HTR-8/SVneo (cell line): ENCODE measurements around the gene CASQ2.

Experiments used
- DNase-seq: peaks from one replicate; pipeline ENCODE4 v3.0.0; 2011; ENCODE audit warnings: low spot score, mixed read lengths; ENCODE audit not compliant: insufficient read length
- FAIRE-seq: peaks from 2 replicates; lab custom pipeline; 2011; peaks lifted over from hg19 to GRCh38; lab: Jason Lieb, UNC

Gene CASQ2

GRCh38 chr1:115705085-115705951 is 63.2 kb downstream of the CASQ2 start:
- no peak for DNase-seq
- FAIRE-seq = no peak

- no peak for FAIRE-seq
Observed at GRCh38 chr1:115702959-115703358, 65.6 kb downstream of the CASQ2 start.

GRCh38 chr1:115701090-115701489 is 67.4 kb downstream of the CASQ2 start:
- DNase-seq (no peak), FAIRE-seq (no peak)

More at GRCh38 chr1:115702959-115703358, 65.6 kb downstream of the CASQ2 start:
- no peak for DNase-seq

- DNase-seq (no peak), FAIRE-seq (no peak)
Observed at GRCh38 chr1:115697619-115698018, 70.9 kb downstream of the CASQ2 start.

- DNase-seq (no peak), FAIRE-seq (no peak)
Observed at GRCh38 chr1:115694805-115695204, 73.7 kb downstream of the CASQ2 start.

- FAIRE-seq (no peak), DNase-seq (no peak)
Observed at GRCh38 chr1:115692224-115692623, 76.3 kb downstream of the CASQ2 start.

- DNase-seq = no peak
- no peak for FAIRE-seq
Observed at GRCh38 chr1:115690972-115691371, 77.5 kb downstream of the CASQ2 start.

GRCh38 chr1:115687744-115688143 is 80.8 kb downstream of the CASQ2 start:
- FAIRE-seq = no peak
- DNase-seq = no peak

GRCh38 chr1:115685029-115685705 is 83.3 kb downstream of the CASQ2 start:
- DNase-seq = no peak

GRCh38 chr1:115682792-115683191 is 85.7 kb downstream of the CASQ2 start:
- DNase-seq = no peak
- no peak for FAIRE-seq

More at GRCh38 chr1:115685029-115685705, 83.3 kb downstream of the CASQ2 start:
- no peak for FAIRE-seq

- FAIRE-seq = no peak
Observed at GRCh38 chr1:115680730-115681111, 87.8 kb downstream of the CASQ2 start.

GRCh38 chr1:115679141-115679611 is 89.3 kb downstream of the CASQ2 start:
- DNase-seq = peak; percentile 15
- no peak for FAIRE-seq

More at GRCh38 chr1:115680730-115681111, 87.8 kb downstream of the CASQ2 start:
- DNase-seq = no peak

- FAIRE-seq = no peak
- no peak for DNase-seq
Observed at GRCh38 chr1:115678141-115678540, 90.4 kb downstream of the CASQ2 start.

- DNase-seq (no peak), FAIRE-seq (no peak)
Observed at GRCh38 chr1:115677565-115677964, 90.9 kb downstream of the CASQ2 start.

- FAIRE-seq = no peak
- DNase-seq = no peak
Observed at GRCh38 chr1:115677182-115677555, 91.3 kb downstream of the CASQ2 start.

- FAIRE-seq (no peak), DNase-seq (no peak)
Observed at GRCh38 chr1:115676498-115677181, 91.9 kb downstream of the CASQ2 start.

GRCh38 chr1:115672224-115673009 is 96.1 kb downstream of the CASQ2 start:
- no peak for DNase-seq
- FAIRE-seq = no peak

GRCh38 chr1:115671176-115671934 is 97.2 kb downstream of the CASQ2 start:
- DNase-seq = no peak
- FAIRE-seq = no peak

- DNase-seq (no peak), FAIRE-seq (no peak)
Observed at GRCh38 chr1:115670476-115671175, 97.9 kb downstream of the CASQ2 start.
